ENCODE results near the gene MARCHF3.
"Not testable (repeated sequence)": the region's sequence is repeated elsewhere in the genome, so short reads cannot be mapped to it uniquely, and the experiment has no call there.

DNA sequence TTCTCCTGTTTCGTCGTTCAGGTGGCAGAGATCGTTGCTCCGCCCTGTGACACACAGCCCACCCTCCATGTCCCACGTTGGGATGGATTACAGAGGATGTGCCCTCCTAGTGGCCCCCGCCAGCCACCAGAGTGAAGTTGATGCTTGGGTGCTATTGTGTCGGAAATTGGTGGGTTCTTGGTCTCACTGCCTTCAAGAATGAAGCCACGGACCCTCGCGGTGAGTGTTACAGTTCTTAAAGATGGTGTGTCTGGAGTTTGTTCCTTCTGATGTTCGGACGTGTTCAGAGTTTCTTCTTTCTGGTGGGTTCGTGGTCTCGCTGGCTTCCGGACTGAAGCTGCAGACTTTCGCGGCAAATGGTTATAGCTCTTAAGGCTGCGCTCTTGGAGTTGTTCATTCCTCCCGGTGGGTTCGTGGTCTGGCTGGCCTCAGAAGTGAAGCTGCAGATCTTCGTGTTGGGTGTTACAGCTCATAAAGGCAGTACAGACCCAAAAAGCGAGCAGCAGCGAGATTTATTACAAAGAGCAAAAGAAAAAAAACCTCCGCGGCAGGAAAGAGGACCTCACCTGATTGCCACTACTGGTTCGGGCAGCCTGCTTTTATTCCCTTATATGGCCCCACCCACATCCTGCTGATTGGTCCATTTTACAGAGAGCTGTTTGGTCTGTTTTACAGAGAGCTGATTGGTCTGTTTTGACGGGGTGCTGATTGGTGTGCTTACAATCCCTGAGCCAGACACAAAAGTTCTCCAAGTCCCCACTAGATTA, 176.6 kb downstream of the MARCHF3 start:
- not testable (repeated sequence) for TF ChIP-seq EZH2 (IDR thresholded peaks at IDR 0.05; ENCODE audit: borderline replicate concordance, insufficient read depth, low read length, poor library complexity, severe bottlenecking); EP300 (conservative IDR thresholded peaks at IDR 0.05; ENCODE audit: poor library complexity, severe bottlenecking)
- TF ChIP-seq, protein P1, sequence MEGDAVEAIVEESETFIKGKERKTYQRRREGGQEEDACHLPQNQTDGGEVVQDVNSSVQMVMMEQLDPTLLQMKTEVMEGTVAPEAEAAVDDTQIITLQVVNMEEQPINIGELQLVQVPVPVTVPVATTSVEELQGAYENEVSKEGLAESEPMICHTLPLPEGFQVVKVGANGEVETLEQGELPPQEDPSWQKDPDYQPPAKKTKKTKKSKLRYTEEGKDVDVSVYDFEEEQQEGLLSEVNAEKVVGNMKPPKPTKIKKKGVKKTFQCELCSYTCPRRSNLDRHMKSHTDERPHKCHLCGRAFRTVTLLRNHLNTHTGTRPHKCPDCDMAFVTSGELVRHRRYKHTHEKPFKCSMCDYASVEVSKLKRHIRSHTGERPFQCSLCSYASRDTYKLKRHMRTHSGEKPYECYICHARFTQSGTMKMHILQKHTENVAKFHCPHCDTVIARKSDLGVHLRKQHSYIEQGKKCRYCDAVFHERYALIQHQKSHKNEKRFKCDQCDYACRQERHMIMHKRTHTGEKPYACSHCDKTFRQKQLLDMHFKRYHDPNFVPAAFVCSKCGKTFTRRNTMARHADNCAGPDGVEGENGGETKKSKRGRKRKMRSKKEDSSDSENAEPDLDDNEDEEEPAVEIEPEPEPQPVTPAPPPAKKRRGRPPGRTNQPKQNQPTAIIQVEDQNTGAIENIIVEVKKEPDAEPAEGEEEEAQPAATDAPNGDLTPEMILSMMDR (IDR thresholded peaks at IDR 0.05; ENCODE audit: poor library complexity, severe bottlenecking): not testable (repeated sequence)

Measured in neural cell (in vitro differentiated cells).